Neural progenitor cell (in vitro differentiated cells): Measurements from ENCODE around the gene ERMARD. TPM values are rescaled to one million over a fixed set of nuclear protein-coding genes. Genes with fewer than 3 reads are reported as not detected.
A peak's percentile ranks its signal among the peaks of the same experiment; 100 is the strongest.

Experiments
- DNase-seq: peaks from one replicate; pipeline ENCODE4 v3.0.0-alpha.2; 2016; ENCODE audit warnings: low spot score
- H2AFZ ChIP-seq: fragments of 200-600 bp; sonication (generic); replicated peaks from 2 replicates; pipeline ENCODE4 v1.6.1; 2016; ENCODE audit warnings: antibody characterized with exemption
- H3F3A ChIP-seq: fragments of 200-600 bp; sonication (generic); 2 replicates; pipeline ENCODE4 v1.6.1; 2016; ENCODE audit warnings: antibody characterized with exemption, low read depth
- H3K27ac ChIP-seq: fragments of 200-600 bp; sonication (generic); 2 replicates; pipeline ENCODE4 v1.5.1; 2016; ENCODE audit warnings: mild to moderate bottlenecking
- H3K27me3 ChIP-seq: fragments of 200-600 bp; sonication (generic); 2 replicates; pipeline ENCODE4 v1.6.1; 2016; ENCODE audit warnings: mild to moderate bottlenecking, moderate library complexity
- H3K36me3 ChIP-seq: fragments of 200-600 bp; sonication (generic); 2 replicates; pipeline ENCODE4 v1.5.1; 2016
- H3K4me1 ChIP-seq: fragments of 200-600 bp; sonication (generic); 2 replicates; pipeline ENCODE4 v1.6.1; 2016; ENCODE audit warnings: mixed run types
- H3K4me2 ChIP-seq: fragments of 200-600 bp; sonication (generic); 2 replicates; pipeline ENCODE4 v1.6.1; 2016
- H3K4me3 ChIP-seq: fragments of 200-600 bp; sonication (generic); 2 replicates; pipeline ENCODE4 v1.5.1; 2016
- H3K79me2 ChIP-seq: fragments of 200-600 bp; sonication (generic); 2 replicates; pipeline ENCODE4 v1.6.1; 2016; ENCODE audit warnings: low read depth
- H3K9ac ChIP-seq: fragments of 200-600 bp; sonication (generic); 2 replicates; pipeline ENCODE4 v1.6.1; 2016
- H3K9me3 ChIP-seq: fragments of 200-600 bp; sonication (generic); 2 replicates; pipeline ENCODE4 v1.5.1; 2016; ENCODE audit warnings: low read depth
- H4K20me1 ChIP-seq: fragments of 200-600 bp; sonication (generic); 2 replicates; pipeline ENCODE4 v1.6.1; 2016; ENCODE audit warnings: low read depth
- H3K27ac Mint-ChIP-seq: 3 replicates; pipeline ENCODE4 v1.8.0; 2021; ENCODE audit warnings: mixed read lengths
- H3K27me3 Mint-ChIP-seq: 2 replicates; pipeline ENCODE4 v1.8.0; 2022; ENCODE audit warnings: low read depth, mild to moderate bottlenecking, inconsistent platforms, moderate library complexity, mixed read lengths; ENCODE audit not compliant: insufficient read depth
- H3K36me3 Mint-ChIP-seq: 3 replicates; pipeline ENCODE4 v1.8.0; 2021; ENCODE audit warnings: mixed read lengths
- H3K4me1 Mint-ChIP-seq: 3 replicates; pipeline ENCODE4 v1.8.0; 2021; ENCODE audit warnings: mixed read lengths
- H3K4me3 Mint-ChIP-seq: 3 replicates; pipeline ENCODE4 v1.8.0; 2021; ENCODE audit warnings: mild to moderate bottlenecking, moderate library complexity, mixed read lengths
- H3K9me3 Mint-ChIP-seq: 3 replicates; pipeline ENCODE4 v1.8.0; 2020; ENCODE audit warnings: mixed read lengths
- EZH2 ChIP-seq: fragments of 200-600 bp; sonication (generic); IDR thresholded peaks from 2 replicates; pipeline ENCODE4 v1.6.1; 2017; ENCODE audit warnings: antibody characterized with exemption, mild to moderate bottlenecking, moderate library complexity
- EZH2phosphoT487 ChIP-seq: fragments of 200-600 bp; sonication (generic); IDR thresholded peaks from 2 replicates; pipeline ENCODE4 v1.6.1; 2017; ENCODE audit warnings: antibody characterized with exemption
- total RNA-seq: library from RNA; depleted of rRNA; stranded (reverse); fragments of >200 nt; gene quantifications from 2 replicates; pipeline ENCODE4 v1.2.3, GENCODE V29; 2015; ENCODE audit warnings: low replicate concordance
- TF ChIP-seq, protein P1 (sequence below): fragments of 200-600 bp; sonication (generic); IDR thresholded peaks from 2 replicates; pipeline ENCODE4 v1.5.1; 2017; ENCODE audit warnings: antibody characterized with exemption, mild to moderate bottlenecking

ERMARD gene
- total RNA-seq, 1 donor from 2014 or later: 31.4 TPM

DNA sequence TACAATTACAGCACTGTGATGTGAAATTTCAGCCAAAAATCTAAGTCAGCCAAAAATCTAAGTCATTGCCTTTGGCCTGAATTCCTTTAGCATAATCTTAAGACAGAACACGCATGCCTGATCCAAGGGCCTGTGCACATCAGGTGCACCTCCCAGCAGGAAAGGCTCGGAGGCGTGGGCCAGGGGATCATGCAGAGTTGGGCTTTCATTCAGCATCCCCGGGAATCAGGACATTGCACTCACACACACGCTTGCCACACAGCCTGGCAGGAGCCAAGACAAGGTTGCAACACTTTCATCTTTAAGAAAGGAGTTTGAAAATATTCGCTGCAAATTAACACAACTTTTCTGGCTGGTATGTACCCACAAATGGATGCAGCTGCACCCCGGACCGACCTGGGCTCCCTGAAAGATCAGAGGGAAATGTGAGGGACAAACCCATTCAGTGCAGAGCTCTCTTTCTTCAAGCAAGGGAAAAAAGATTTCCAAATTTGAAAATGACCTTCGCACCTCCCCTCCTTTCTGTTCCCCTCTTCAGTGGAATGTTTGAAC, 48.8 kb downstream of the ERMARD start:
- Histone ChIP-seq H3K36me3 (no peaks in the 10 kb centered on the region), H3K27me3 (peaks cover under 1% of the 10 kb centered on the region), H3K4me1 (peaks cover 24% of the 10 kb centered on the region), H3K4me3 (no peak overlapping the region), H3K4me2 (no peak overlapping the region), H3F3A (peaks cover 12% of the 10 kb centered on the region), H3K27ac (no peak overlapping the region), H3K9me3 (no peaks in the 10 kb centered on the region), H3K79me2 (no peaks in the 10 kb centered on the region), H2AFZ (no peak overlapping the region), H3K9ac (no peak overlapping the region), H4K20me1 (no peaks in the 10 kb centered on the region)
- Mint-ChIP-seq H3K4me3 (no peak overlapping the region), H3K4me1 (peaks cover 40% of the 10 kb centered on the region), H3K27ac (peak overlapping the region; percentile 33), H3K36me3 (no peaks in the 10 kb centered on the region), H3K27me3 (peaks cover 5% of the 10 kb centered on the region), H3K9me3 (peaks cover 2% of the 10 kb centered on the region)
- DNase-seq: no peak
- TF ChIP-seq EZH2 (no peak), EZH2phosphoT487 (no peak)

DNA sequence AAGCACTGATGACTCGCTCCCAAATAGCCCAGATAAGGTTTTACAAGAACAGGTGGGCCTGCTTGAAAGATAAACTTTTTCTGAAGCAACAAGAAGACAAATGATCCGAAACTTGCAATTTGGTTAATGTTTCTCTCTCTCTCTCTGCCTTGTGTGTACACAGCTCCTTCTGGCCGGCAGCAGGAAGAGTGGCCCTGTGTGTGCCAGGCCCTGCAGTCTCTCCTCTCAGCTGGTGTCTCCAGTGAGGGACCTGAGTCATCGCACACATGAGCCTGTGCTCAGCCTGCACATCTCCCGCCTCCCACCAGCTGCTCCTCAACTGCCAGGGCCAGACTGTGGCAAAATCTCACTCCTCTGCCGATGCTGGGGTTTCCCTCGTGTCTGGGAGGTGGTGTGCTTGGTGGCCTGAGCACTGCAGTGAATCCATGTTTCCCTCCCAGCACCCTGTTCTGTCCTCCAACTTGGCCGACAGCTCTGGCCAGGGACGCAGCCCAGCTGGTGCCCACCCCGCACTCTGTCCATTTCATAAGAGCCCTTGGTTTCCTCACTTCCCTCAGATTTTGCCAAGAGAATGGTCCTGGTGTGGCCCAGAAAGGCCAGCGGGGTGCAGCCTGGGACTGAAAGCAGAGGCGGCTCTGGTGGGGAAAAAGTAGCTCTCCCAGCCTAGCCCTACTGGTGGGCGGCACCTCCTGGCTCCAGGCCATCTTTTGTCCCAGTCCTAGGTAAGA, 49.4 kb downstream of the ERMARD start:
- H3K27ac Mint-ChIP-seq: peak overlapping the region; percentile 58

DNA sequence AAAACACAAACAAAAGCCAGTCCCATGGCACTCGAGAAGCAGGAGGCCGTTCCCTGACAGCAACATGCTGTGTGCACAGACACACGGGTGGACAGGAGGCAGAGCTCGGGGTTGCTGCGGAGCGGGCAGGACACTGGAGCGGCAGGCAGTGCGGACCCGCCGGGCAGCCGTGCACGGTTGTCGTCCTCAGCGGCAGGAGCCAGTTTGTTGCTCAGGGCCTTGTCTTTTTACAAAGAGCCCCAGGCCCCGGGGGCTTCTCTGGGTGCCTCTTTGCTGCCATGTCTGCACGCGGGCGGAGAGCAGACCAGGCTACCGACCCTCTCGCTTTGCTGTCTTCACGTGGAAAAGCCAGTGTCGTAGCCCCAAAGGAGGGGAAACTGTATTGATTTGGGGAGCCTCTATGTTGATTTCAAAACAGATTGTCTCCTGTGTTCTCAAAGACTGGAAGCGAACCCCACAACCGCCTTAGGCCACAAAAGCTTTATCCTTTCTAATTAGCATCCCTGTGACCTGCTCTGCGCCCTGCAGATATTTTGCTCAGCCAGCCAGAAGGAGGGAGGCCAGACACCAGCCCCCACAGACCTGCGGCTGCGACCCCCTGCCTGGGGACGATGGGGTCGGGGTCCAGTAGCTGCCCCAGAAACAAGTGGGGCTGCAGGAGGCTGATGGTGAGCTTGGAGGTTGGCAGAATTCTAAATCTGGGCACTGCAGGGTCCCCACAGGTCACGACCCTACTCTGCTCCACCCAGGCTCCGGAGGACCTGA, 50.2 kb downstream of the ERMARD start:
- H4K20me1 ChIP-seq: no peaks in the 10 kb centered on the region
- no peaks in the 10 kb centered on the region for H3K9me3 ChIP-seq
- DNase-seq: peak; percentile 31
- H3K27me3 ChIP-seq: peaks cover 14% of the 10 kb centered on the region
- H3K79me2 ChIP-seq: no peaks in the 10 kb centered on the region
- H3F3A ChIP-seq: peaks cover 12% of the 10 kb centered on the region
- no peak overlapping the region for H3K4me3 Mint-ChIP-seq
- H2AFZ ChIP-seq: peak overlapping the region; percentile 72
- TF ChIP-seq, protein P1, sequence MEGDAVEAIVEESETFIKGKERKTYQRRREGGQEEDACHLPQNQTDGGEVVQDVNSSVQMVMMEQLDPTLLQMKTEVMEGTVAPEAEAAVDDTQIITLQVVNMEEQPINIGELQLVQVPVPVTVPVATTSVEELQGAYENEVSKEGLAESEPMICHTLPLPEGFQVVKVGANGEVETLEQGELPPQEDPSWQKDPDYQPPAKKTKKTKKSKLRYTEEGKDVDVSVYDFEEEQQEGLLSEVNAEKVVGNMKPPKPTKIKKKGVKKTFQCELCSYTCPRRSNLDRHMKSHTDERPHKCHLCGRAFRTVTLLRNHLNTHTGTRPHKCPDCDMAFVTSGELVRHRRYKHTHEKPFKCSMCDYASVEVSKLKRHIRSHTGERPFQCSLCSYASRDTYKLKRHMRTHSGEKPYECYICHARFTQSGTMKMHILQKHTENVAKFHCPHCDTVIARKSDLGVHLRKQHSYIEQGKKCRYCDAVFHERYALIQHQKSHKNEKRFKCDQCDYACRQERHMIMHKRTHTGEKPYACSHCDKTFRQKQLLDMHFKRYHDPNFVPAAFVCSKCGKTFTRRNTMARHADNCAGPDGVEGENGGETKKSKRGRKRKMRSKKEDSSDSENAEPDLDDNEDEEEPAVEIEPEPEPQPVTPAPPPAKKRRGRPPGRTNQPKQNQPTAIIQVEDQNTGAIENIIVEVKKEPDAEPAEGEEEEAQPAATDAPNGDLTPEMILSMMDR: no peak
- TF ChIP-seq EZH2: no peak
- no peak for TF ChIP-seq EZH2phosphoT487
- no peaks in the 10 kb centered on the region for H3K36me3 Mint-ChIP-seq
- peaks cover 2% of the 10 kb centered on the region for H3K9me3 Mint-ChIP-seq
- peak overlapping the region; percentile 27 for H3K4me2 ChIP-seq
- peaks cover 13% of the 10 kb centered on the region for H3K27me3 Mint-ChIP-seq
- H3K4me1 ChIP-seq: peaks cover 24% of the 10 kb centered on the region
- H3K4me1 Mint-ChIP-seq: peaks cover 38% of the 10 kb centered on the region
- no peak overlapping the region for H3K9ac ChIP-seq
- H3K27ac ChIP-seq: no peak overlapping the region
- H3K4me3 ChIP-seq: no peak overlapping the region
- peak overlapping the region; percentile 23 for H3K27ac Mint-ChIP-seq
- H3K36me3 ChIP-seq: no peaks in the 10 kb centered on the region

More for the DNA sequence above, 49.4 kb downstream of the ERMARD start:
- no peak overlapping the region for H3K4me3 ChIP-seq
- peaks cover 7% of the 10 kb centered on the region for H3K27me3 ChIP-seq
- DNase-seq: no peak
- H4K20me1 ChIP-seq: no peaks in the 10 kb centered on the region
- Mint-ChIP-seq H3K4me1 (peaks cover 38% of the 10 kb centered on the region), H3K9me3 (peaks cover 2% of the 10 kb centered on the region), H3K27me3 (peaks cover 10% of the 10 kb centered on the region), H3K4me3 (no peak overlapping the region), H3K36me3 (no peaks in the 10 kb centered on the region)
- no peaks in the 10 kb centered on the region for H3K79me2 ChIP-seq
- H3K9me3 ChIP-seq: no peaks in the 10 kb centered on the region
- H3K9ac ChIP-seq: no peak overlapping the region
- TF ChIP-seq, protein P1: no peak
- TF ChIP-seq EZH2 (no peak), EZH2phosphoT487 (no peak)
- peak overlapping the region; percentile 72 for H2AFZ ChIP-seq
- H3K4me1 ChIP-seq: peaks cover 24% of the 10 kb centered on the region
- H3K36me3 ChIP-seq: no peaks in the 10 kb centered on the region
- H3K4me2 ChIP-seq: peak overlapping the region; percentile 27
- H3F3A ChIP-seq: peaks cover 12% of the 10 kb centered on the region
- H3K27ac ChIP-seq: no peak overlapping the region
